Measurements from ENCODE around the gene FRMD5.
"Not testable (repeated sequence)": the region's sequence is repeated elsewhere in the genome, so short reads cannot be mapped to it uniquely, and the experiment has no call there.

The FRMD5 gene

DNA sequence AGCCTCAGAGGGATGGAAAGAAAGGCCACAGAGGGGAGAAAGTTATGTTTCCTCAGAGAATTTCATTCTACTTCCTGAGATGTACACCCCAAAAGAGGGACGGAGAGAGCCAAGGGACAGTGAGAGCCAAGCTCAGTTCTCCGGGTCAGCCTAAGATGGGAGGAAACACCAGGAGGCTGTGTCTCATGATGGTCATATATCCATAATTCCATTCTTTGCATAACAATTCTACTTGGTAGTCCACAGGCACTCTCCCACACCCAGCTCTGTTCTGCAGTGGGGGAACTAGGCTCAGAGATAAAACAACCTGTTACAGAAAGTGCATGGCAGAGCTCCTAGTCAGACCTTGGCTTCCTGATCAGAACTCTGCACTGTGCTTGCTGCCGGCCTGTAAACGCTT lies 313.8 kb downstream of the FRMD5 start:
- no peak for DNase-seq

DNA sequence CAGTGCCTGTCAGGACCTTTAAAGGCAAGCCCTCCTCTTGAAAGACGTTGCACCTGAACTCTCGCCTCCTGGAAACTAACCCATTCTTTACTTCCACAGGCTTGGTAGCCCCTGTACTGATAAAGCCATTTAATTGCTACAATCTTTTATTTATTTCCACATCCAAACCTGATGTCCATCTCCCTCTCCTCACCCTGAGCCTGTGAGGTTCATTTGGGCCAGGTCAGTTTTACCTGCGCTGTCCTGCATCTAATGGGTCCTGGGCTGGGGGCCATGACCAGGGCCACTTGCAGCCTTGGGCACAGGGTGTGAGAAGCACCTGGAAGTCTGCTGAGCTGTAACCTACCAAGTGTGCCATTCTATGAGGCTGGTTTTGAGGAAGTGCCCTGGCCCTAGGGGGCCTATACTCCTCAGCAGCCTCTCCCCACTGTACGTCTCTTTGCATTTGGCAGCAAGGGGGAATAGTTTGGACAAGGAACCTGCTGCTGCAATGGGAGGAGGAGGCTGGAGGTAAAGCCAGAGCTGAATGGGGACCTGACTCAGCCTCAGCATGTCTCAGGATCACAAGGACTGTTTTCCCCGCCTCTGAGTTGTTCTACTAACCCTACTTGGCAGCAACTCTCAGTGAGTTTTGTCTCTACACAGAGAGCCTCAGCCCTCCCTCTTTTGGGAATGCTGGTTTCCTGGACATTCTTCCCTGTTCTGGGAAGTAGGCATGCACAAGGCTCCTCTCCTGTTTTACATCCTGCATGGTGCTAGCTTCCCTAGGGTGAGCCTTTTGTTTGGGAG lies 314.5 kb downstream of the FRMD5 start:
- no peak for DNase-seq

DNA sequence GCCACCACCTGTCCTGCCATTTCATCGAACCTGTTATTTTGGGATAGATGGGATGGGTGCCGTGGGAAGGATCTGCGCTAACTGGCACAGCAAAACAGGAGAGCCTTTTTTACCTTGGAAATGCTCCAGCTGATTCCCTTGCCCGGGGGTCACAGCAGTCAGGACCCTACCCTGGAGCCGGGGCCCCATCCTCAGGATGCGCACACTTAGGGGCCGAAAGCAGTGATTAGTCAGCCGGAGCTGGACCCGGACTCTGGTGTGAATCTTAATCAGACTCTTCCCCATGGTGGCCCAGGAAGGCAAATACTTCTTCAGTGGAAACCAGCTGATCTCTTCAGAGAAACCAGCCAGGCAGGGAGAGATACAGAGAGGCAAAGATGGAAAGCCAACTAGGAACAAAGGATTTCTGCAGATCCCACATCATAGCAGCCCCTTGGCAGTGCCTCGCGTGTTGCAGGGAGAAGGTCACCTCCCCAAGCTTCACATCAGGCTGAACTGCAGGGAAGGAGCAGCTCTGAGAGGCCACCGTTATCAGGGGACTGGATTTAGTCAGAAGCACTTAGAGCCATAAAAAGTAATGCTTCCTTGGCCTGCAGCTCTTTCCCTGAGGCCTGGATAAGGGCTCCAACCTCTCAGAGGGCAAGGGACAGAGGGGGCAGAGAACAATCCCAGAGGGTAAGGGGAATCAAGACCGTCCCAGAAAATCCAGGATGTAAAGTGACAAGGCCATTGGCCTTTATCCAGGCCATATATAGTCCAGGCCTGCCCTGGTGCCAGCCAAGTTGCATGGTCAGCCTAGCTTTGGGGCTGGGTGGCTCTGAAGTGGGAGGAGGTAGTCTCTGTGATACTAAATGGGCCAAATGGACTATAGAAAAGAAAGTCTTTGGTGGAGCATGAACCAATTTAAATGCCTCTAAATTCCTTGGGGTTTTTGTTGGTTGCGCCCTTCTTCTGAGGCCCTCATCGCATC lies 315.4 kb downstream of the FRMD5 start:
- no peak for DNase-seq

DNA sequence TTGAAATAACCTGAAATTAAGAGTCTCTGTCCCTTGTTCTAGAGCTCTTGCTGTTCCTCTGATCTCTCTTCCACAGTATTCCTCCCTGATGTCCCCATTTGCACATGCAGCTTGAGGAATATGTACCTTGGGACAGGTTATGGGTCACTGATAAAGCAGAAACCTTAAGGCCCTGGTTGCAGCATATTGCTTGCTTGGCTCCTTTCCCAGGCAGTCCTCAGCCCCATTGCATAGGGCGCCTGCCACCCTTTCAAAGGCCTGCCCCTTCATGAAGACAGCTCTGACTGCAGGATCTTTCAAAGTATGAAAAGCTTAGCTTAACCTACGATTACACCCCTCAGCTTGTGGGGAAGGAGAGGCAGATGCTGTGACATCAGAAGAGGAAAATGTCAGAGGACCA lies 316.6 kb downstream of the FRMD5 start:
- no peak for DNase-seq

DNA sequence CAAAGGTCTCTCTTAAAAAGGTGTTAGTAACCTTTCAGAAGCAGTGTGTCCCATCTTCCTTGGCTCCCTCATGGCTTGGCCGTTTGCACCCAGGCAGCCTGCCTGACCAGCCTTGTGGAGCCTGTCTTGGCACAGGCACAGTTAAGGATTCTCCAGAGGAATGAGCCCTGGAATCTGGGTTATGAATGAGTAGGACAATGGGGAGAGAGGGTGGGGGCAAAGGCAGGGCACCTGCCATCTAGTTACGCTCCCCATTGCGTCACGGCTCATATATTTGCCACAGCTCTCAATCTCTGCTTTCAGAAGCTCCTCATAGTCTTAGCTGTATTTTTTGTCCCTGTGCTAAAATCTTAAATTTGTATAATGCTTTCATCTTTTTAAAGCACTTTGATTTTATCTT lies 317.7 kb downstream of the FRMD5 start:
- DNase-seq = no peak

DNA sequence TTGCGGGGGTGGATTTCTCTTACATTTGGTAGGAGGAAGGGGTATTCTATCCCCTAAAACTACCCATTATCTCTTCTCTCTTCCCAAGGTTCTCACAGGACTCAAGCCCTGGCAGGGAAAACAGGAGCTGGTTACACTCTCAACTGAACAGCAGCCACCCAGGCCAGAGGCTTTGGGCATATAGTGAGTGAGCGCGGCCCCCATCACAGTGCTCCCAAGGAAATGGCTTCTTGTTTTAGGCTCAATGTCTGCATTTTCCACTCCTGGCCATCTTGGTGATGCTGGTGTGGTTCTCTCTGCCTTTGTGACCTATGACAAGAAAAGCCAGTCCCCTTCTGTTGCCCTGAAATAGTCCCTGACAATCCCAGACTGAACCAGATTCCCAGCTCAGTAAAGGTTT lies 318.2 kb downstream of the FRMD5 start:
- no peak for DNase-seq

DNA sequence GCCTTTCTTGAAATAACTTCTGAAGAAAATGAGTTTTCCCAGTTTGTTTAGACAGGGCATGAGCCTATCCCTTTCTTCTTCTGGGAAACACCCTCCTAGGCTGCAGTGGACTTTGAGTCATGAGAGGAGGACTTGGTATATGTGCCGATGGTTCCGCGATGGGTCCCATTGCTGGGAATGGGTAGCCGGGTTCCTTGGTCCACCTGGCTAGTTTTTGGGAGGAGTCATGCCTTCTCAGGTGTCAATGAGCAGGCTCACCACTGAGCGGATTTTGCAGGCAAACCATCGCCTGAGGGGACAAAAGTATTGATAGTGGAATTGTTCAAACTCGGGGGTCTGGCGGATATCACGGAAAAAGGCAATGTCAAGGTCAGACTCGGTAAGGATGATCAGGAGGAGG lies 321.4 kb downstream of the FRMD5 start:
- no peak for DNase-seq

DNA sequence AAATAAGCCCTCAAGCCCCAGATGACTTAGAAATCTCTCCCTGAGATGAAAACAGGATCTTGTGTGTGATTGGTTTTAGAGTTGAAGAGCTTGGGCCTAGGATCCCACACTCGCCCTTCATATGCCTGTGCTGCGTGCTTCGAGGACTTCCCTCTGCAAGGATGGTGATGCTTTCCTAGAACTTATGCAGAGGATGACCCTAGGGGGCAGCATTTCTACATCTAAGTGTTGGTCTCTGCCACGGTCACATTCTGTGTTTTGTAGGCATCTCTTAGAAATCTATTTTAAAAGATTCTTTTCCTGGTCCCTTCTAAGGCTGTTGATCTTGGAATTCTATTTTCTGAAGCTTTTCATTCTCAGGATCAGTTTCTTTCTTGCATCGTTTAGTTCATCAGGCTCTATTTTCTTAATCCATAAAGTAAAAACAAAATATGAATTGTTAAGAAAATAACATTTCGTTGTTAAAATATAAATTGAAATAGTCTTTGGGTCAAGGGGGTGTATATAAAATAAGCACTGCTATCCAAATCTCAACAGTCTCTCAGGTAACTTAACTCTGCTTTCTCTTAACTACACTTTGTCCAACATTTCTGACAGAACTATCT lies 322.6 kb downstream of the FRMD5 start:
- DNase-seq = peak in 1 of 2 experiments; percentile 66

DNA sequence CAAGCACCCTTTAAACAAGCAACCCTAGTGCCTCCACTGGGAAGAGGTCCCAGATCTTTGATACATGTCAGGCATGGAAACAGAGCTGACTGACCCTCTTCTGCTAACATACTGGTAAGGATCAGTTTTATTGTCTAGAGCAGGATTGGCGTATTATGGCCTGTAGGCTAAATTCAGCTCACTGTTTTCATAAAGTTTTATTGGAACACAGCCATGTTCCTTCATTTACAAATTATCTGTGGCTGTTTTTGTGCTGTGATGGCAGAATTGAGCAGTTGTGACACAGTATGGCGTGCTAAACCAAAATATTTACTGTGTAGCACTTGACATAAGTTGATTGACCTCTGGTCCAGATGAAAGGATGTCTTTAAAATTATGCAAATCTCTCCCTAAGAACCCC lies 323.2 kb downstream of the FRMD5 start:
- DNase-seq = no peak

DNA sequence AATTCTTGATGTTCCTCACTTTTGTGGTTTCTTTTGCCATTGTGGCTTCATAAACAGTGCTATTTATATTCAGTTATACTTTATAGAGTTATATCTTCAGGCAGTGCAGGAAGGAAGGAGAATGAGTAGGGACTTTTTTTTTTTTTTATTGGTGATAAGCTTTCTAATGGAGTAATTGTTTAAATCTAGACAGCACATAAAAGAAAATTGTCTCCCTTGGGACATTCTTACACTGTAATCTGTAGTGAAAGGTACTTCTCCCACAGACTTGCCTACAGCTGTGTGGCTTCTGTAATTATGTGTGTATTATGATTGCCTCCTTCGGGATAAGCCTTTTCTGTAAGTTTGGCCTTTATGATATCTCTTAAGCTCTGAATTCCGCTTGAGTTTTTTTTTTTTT lies 326.7 kb downstream of the FRMD5 start:
- no peak for DNase-seq

DNA sequence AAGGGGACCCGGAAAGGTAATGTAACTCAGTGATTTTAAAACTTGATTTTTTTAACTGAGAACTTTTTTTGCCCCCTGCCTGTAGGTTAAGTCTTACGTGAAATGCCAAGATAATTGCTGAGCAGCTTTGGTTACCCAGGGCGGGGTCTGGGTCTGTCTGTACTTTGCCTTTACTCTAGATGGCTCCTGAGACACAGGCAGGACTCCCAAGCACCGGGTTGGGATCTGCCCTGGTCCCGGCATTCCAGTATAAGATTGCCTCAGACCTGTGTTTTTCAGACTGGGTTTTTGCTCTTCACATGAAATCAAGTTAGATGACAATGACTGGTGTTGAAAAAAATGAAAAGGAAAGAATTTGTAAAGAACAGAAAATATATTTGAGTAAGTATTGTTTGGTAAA lies 328.0 kb downstream of the FRMD5 start:
- no peak for DNase-seq

DNA sequence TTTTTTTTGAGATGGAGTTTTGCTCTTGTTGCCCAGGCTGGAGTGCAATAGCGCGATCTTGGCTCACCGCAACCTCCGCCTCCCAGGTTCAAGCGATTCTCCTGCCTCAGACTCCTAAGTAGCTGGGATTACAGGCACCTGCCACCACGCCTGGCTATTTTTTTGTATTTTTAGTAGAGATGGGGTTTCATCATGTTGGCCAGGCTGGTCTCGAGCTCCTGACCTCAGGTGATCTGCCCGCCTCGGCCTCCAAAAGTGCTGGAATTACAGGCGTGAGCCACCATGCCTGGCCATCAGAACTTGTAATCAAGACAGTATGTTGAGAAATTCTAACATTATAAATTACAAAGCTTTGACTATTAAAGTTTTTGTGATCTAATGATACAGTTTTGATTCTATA lies 328.4 kb downstream of the FRMD5 start:
- DNase-seq = not testable (repeated sequence)

DNA sequence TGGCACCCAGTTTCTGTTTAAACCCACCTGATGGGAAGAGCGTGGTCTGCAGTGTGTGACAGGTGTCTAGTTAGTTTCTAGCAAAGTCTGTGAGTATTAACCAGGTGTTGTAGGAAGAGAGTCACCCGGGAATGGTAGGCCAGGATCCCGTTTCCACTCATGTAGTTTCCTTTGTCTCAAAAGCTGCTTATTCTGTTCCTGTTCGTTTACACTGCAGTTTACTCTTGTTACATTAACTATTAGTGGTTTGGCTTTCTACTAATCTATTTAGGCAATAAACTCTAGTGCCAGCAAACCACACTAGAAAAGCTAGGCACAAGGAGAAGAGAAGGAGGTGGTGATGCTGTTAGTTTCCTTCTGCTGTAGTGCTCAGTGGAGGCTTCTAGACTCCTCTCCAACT lies 335.5 kb downstream of the FRMD5 start:
- no peak for DNase-seq

DNA sequence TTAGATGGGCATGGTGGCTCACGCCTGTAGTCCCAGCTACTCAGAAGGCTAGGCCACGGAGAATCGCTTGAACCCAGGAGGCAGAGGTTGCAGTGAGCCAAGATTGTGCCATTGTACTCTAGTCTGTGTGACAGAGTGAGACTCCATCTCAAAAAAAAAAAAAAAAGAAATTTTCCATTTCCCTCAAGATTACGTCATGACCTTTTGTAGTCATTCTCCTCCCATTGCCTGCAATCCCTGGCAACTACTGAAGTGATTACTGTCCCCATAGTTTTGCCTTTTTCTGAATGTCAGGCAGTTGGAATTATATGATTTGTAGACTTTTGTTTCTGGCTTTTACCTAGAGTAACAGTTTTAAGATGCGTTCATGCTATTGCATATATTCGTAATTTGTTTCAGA lies 340.3 kb downstream of the FRMD5 start:
- no peak for DNase-seq

DNA sequence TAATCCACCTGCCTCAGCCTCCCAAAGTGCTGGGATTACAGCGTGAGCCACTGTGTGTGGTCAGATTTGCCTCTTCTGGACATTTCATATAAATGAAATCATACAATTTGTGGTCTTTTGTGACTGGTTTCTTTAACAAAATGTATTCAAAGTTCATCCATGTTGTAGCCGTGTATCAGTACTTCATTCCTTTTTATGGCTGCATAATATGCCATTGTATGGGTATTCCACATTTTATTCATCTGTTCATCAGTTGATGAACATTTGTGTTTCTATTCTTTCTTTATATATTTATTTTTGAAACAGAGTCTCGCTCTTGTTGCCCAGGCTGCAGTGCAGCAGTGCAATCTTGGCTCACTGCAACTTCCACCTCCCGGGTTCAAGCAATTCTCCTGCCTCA lies 342.5 kb downstream of the FRMD5 start:
- no peak for DNase-seq

DNA sequence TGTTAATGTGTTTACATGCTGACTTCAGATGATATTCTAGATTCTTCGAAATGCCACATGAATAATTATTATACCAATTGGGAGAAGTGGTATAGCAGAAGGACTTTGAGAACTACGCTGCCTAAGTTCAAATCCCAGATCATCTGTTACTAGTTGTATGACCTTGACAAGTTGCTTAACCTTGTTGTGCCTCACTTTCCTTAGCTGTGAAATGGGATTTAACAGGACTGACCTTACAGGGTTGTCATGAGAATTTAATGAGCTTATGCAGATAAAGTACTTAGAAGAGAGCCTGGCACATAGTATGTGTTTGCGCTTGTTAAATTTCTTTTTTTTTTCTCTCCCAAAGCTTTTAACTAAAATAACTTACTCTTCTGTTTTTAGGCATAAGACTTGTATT lies 343.8 kb downstream of the FRMD5 start:
- no peak for DNase-seq

DNA sequence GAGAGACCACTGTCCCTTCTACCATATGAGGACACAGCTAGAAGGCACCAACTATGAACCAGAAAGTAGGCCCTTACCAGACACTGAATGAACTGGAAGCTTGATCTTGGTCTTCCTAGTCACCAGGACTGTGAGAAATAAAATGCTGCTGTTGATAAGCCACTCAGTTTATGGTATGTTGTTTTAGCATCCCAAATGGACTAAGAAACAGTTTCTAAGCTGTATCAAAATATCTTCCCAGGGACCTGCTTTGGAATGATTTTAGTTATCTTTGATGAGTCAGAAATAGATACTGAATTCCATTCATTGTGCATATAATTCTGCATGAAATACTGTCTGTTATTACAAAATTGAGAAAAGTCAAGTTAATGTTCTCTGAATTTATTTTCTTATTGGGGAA lies 349.6 kb downstream of the FRMD5 start:
- DNase-seq = no peak

DNA sequence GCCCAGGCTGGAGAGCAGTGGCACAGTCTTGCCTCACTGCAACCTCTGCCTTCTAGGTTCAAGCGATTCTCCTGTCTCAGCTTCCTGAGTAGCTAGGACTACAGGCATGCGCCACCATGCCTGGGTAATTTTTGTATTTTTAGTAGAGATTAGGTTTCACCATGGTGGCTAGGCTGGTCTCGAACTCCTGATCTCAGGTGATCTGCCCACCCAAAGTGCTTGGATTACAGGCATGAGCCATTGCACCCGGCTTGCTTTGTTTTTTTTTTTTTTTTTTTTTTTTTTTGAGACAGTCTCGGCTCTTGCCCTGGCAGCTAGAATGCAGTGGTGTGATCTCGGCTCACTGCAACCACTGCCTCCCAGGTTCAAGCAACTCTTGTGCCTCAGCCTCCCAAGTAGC lies 362.6 kb downstream of the FRMD5 start:
- not testable (repeated sequence) for DNase-seq

DNA sequence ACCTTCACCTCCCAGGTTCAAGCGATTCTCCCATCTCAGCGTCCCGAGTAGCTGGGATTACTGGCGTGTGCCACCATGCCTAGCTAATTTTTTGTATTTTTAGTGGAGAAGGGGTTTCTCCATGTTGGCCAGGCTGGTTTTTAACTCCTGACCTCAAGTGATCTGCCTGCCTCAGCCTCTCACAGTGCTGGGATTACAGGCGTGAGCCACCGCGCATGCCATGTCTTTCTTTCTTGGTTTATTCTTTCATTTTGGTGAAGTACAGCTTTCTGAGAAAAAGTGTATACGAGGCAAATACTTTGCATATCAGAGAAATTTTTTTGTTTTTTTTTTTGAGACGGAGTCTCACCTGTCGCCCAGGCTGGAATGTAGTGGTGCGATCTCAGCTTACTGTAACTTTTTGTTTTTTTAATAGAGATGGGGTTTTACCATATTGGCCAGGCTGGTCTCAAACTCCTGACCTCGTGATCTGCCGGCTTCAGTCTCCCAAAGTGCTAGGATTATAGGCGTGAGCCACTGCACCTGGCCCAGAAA lies 363.5 kb downstream of the FRMD5 start:
- not testable (repeated sequence) for DNase-seq

DNA sequence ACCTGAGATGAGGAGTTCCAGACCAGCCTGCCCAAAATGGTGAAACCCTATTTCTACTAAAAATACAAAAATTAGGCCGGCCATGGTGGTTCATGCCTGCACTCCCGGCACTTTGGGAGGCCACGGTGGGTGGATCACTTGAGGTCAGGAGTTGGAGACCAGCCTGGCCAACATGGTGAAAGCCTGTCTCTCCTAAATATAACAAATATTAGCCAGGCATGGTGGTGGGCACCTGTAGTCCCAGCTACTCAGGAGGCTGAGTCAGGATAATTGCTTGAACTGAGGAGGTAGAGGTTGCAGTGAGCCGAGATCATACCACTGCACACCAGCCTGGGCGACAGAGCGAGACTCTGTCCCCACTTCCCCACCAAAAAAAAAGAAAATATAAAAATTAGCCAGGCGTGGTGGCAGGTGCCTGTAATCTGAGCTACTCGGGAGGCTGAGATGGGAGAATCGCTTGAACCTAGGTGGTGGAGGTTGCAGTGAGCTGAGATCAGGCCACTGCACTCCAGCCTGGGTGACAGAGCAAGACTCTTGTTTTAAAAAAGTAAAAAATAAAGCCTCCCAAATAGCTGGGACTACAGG lies 364.3 kb downstream of the FRMD5 start:
- DNase-seq = not testable (repeated sequence)

DNA sequence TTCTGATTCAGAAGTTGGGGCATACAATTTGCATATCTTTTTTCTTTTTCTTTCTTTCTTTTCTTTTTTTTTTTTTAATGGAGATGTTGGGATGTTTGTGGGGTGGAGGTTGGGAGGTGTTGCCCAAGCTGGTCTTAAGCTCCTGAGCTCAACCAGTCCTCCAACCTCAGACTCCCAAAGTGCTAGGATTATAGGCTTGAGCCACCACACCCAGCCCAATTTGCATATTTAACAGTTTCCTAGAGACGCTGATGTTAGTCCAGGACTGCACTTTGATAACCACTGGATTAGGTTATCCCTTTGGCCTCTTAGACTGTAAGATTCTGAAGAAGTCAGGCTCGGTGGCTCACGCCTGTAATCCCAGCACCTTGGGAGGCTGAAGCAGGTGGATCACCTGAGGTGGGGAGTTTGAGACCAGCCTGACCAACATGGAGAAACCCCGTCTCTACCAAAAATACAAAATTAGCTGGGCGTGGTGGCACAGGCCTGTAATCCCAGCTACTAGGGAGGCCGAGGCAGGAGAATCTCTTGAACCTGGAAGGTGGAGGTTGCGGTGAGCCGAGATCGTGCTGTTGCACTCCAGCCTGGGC lies 365.0 kb downstream of the FRMD5 start:
- DNase-seq = not testable (repeated sequence)

DNA sequence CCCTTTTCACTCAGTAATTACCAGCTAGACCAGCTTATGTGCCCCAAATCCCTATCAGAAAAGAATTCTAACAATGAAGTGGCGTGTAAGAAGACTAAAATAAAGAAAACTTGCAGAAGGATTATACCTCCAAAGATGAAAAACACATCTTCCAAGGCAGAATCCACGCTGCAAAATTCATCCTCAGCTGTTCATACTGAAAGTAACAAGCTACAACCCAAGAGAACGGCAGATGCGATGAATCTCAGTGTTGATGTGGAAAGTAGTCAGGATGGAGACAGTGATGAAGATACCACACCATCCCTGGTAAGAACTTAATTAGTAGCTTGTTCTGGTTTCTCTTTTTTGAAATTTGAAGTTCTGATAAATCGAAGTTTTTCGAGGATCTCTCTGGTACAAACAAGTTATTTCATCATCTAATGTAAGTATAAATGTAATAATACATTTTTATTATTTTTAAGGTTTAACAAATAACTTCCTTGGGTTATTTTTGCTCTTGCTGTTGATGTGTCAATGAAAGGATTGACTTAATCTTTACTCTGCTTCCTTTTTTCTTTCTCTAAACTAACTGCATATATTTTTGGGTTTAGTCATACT lies 366.9 kb downstream of the FRMD5 start:
- no peak for DNase-seq

Data from NCI-H446 (cell line).